CD4-positive, alpha-beta memory T cell (primary cell): Measurements from ENCODE around the gene HIP1R. TPM values are rescaled to one million over a fixed set of nuclear protein-coding genes. Genes with fewer than 3 reads are reported as not detected.

Source experiments
- CTCF ChIA-PET: fragments of 350-600 bp; sonication (Branson Sonifier 250); formaldehyde crosslinking; loops from one replicate; lab custom pipeline; 2021; ENCODE audit warnings: inconsistent platforms; ENCODE audit not compliant: partially characterized antibody; lab: Charles Lee
- POLR2A ChIA-PET: fragments of 350-600 bp; sonication (Branson Sonifier 250); formaldehyde crosslinking; loops from one replicate; lab custom pipeline; 2021; ENCODE audit not compliant: partially characterized antibody; lab: Charles Lee
- DNase-seq, 5 donors: peaks; one replicate each; pipeline versions ENCODE4 v3.0.0 to v3.0.0-alpha.2; 2020 to 2022; ENCODE audit warnings: mixed read lengths in 1 of 5
- H3K27ac ChIP-seq: one replicate; pipeline ENCODE4 v1.7.0; 2013; ENCODE audit warnings: low read depth, low read length
- H3K27me3 ChIP-seq: 2 replicates; pipeline ENCODE4 v1.7.0; 2013; ENCODE audit warnings: mild to moderate bottlenecking, low read length, moderate library complexity; ENCODE audit not compliant: insufficient read depth
- H3K36me3 ChIP-seq: 2 replicates; pipeline ENCODE4 v1.7.0; 2013; ENCODE audit warnings: mild to moderate bottlenecking, low read length, moderate library complexity; ENCODE audit not compliant: insufficient read depth
- H3K4me1 ChIP-seq: 2 replicates; pipeline ENCODE4 v1.7.0; 2013; ENCODE audit warnings: mild to moderate bottlenecking, low read length, moderate library complexity; ENCODE audit not compliant: insufficient read depth
- H3K4me3 ChIP-seq, 2 donors: one replicate each; pipeline ENCODE4 v1.7.0; 2013; ENCODE audit warnings: low read length in 2 of 2, mild to moderate bottlenecking in 1 of 2
- H3K9me3 ChIP-seq, 2 donors: one replicate each; pipeline ENCODE4 v1.7.0; 2013; ENCODE audit warnings: low read length in 2 of 2, control low read depth in 1 of 2; ENCODE audit not compliant: control insufficient read depth in 1 of 2
- H3K27ac Mint-ChIP-seq, 7 donors: one replicate each; pipeline ENCODE4 v1.8.0; 2020 to 2021; ENCODE audit warnings: mixed read lengths in 7 of 7, mild to moderate bottlenecking in 6 of 7, inconsistent platforms in 3 of 7, moderate library complexity in 3 of 7
- H3K27me3 Mint-ChIP-seq, 2 donors: one replicate each; pipeline ENCODE4 v1.8.0; 2020 to 2021; ENCODE audit warnings: mixed read lengths in 2 of 2
- H3K36me3 Mint-ChIP-seq, 2 donors: one replicate each; pipeline ENCODE4 v1.8.0; 2020 to 2021; ENCODE audit warnings: mixed read lengths in 2 of 2, inconsistent platforms in 1 of 2, mild to moderate bottlenecking in 1 of 2
- H3K4me1 Mint-ChIP-seq, 4 donors: one replicate each; pipeline ENCODE4 v1.8.0; 2020 to 2021; ENCODE audit warnings: mixed read lengths in 4 of 4, mild to moderate bottlenecking in 1 of 4
- H3K4me3 Mint-ChIP-seq, 8 donors: one replicate each; pipeline ENCODE4 v1.8.0; 2020 to 2021; ENCODE audit warnings: mixed read lengths in 8 of 8, mild to moderate bottlenecking in 7 of 8, moderate library complexity in 6 of 8, inconsistent platforms in 3 of 8
- H3K9me3 Mint-ChIP-seq, 8 donors: one replicate each; pipeline ENCODE4 v1.8.0; 2020 to 2021; ENCODE audit warnings: mixed read lengths in 8 of 8, mild to moderate bottlenecking in 5 of 8, inconsistent platforms in 3 of 8, moderate library complexity in 1 of 8
- intact Hi-C: fragments of 100-400 bp; cut with micrococcal nuclease; formaldehyde crosslinking; loops from one replicate; pipeline ENCODE4 v1.15.1; 2023
- polyA plus RNA-seq, 2 donors: library from polyadenylated mRNA; unstranded; fragments of 300-500 nt; fragmentation: Illumina TruSeq; gene quantifications; one replicate each; pipeline ENCODE4 v1.2.3, GENCODE V29; 2021
- total RNA-seq, 2 experiments: library from RNA; stranded (reverse); gene quantifications; one replicate each; pipeline ENCODE4 v1.2.3, GENCODE V29; 2021

HIP1R gene
- total and polyA plus RNA-seq, 4 experiments from 2014 or later, result 4.5 to 88.3 (median 49.4) TPM

DNA sequence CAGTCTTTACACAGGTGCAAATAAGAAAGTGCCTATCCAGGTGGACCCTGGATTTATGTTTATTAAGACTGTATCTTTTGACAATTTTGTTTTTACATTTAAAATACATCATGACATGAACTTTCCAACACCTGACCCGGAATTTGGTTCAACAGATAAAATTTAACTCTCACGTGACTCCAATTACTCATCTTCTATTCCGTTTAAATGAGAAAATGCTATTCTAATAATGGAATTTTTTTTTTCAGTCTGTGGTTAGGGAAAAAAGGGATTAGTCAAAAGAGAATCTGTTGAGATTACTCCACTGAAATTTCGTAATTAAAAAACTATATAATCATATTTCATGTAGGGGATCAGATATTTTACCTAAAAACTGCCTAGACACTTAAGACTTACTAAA, 49.6 kb downstream of the HIP1R start:
- no peaks in the 10 kb centered on the region for H3K27me3 Mint-ChIP-seq
- H3K9me3 Mint-ChIP-seq, result no peaks in the 10 kb centered on the region
- no peak overlapping the region for H3K27ac ChIP-seq
- POLR2A ChIA-PET, result interaction anchor here (5.6 to 6.3 kb wide), 2 partner anchors 13 kb away, joined by 29 to 77 read pairs; partner anchors contain the start of gene VPS37B
- no peaks in the 10 kb centered on the region for H3K27me3 ChIP-seq
- no peak for DNase-seq
- H3K4me1 ChIP-seq, result peaks cover 88% of the 10 kb centered on the region
- peaks cover 0 to 9% of the 10 kb centered on the region in 2 donors for H3K36me3 Mint-ChIP-seq
- H3K36me3 ChIP-seq, result no peaks in the 10 kb centered on the region
- H3K4me3 ChIP-seq, result no peak overlapping the region
- peaks cover 58 to 91% (median 77%) of the 10 kb centered on the region in 4 donors for H3K4me1 Mint-ChIP-seq
- peak overlapping the region in 1 of 8 donors; percentile 17 for H3K4me3 Mint-ChIP-seq
- no peaks in the 10 kb centered on the region for H3K9me3 ChIP-seq
- CTCF ChIA-PET, result interaction anchor here (1.0 to 3.4 kb wide), 3 partner anchors 24 to 68 kb away, joined by 3 to 12 read pairs (median 7); no protein-coding TSS in a partner anchor
- intact Hi-C loops, result no loop called here
- peak overlapping the region in 2 of 7 donors; percentile 30 to 87 for H3K27ac Mint-ChIP-seq

DNA sequence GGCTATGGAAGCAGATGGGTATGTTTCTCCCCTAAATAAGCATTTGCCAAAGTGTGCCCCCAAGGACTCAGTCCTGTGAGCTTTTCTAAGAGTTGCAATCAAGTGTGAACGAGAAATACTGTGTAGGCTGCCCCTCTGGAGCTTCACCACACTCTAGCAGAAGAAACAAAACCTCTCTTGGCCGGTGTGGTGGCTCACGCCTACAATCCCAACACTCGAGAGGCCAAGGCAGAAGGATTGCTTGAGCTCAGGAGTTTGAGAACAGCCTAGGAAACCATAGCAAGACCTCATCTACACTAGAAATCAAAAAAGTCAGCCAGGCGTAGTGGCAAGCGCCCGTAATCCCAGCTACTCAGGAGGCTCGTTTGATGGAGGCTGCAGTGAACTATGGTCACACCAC, 50.9 kb downstream of the HIP1R start:
- Mint-ChIP-seq H3K27me3 (no peaks in the 10 kb centered on the region), H3K36me3 (peaks cover 0 to 3% of the 10 kb centered on the region in 2 donors), H3K9me3 (no peaks in the 10 kb centered on the region), H3K4me1 (peaks cover 55 to 91% (median 74%) of the 10 kb centered on the region in 4 donors), H3K4me3 (no peak overlapping the region), H3K27ac (peak overlapping the region in 5 of 7 donors; percentile 22 to 93 (median 72))
- peaks cover 89% of the 10 kb centered on the region for H3K4me1 ChIP-seq
- intact Hi-C loops, result loop anchor here (2.0 kb wide), 1 partner anchor 13 kb away; no protein-coding TSS in a partner anchor
- no peak overlapping the region for H3K4me3 ChIP-seq
- H3K36me3 ChIP-seq, result no peaks in the 10 kb centered on the region
- H3K27ac ChIP-seq, result no peak overlapping the region
- DNase-seq, result no peak
- CTCF ChIA-PET, result interaction anchor here (0.6 to 1.8 kb wide), 4 partner anchors 14 to 352 kb away, joined by 3 to 7 read pairs (median 3); no protein-coding TSS in a partner anchor
- POLR2A ChIA-PET, result interaction anchor here (5.6 to 6.3 kb wide), 2 partner anchors 12 to 15 kb away, joined by 29 to 77 read pairs; partner anchors contain the start of gene VPS37B
- no peaks in the 10 kb centered on the region for H3K9me3 ChIP-seq
- no peaks in the 10 kb centered on the region for H3K27me3 ChIP-seq

DNA sequence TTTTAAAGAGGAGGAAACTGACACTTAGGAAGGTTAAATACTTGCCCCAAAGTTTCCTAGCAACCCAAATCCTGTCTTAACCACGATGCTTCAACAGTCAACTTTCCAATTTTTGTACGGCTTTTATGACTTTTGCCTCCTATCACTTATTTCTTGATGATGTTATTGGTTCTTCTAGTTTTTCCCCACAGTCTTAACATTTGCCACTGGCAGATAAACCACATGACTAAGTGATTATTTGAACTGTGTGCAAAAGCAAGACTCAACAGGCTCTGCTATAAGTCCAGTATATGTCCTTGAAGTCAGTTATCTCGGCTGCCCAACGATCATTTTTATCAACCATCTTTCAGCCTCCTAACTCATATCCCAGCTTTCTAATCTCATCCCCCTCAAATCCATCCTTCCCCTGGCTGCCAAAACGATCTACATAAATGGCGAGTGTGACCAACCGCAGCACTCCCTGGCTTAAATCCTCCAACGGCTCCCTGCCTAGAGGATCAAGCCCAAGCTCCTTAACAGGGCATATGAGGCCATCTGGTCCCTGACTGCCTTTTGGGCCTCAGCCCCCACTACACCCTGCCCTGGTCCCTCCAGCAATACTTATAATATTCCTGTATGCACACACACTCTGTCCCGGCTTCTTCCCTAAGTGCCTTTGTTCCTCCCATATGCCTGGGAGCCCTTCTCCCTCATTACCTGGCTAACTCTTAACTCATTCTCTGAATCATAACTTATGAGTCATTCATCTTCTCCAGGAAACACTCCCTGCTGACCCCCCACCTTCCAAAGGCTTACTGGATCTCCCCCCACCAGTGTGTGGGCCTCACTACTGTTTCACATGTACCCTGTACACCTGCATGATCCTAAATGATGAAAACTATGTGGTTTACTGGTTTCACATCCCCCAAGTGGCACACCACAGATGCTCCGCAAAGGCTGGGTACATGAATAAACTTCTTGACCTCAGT, 51.9 kb downstream of the HIP1R start:
- H3K4me3 ChIP-seq, result no peak overlapping the region

DNA sequence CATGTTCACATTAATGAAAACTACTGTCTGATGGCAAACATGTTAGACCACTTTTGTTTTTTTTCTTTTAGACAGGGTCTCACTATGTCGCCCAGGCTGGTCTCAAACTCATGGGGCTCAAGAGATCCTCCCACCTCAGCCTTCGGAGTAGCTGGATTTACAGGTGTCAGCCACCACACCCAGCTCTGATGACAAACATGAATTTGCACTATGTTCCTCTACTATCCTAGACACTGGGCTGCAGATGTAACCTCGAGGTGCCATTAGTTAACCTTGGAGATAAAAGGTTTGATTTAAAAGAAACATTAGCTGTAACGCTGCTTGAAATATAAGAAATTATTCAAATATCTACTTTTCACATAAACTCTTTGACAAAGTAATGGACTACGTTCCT, 52.6 kb downstream of the HIP1R start:
- CTCF ChIA-PET, result interaction anchor here (1.2 to 3.5 kb wide), 8 partner anchors 8 to 65 kb away, joined by 6 to 14 read pairs (median 8); no protein-coding TSS in a partner anchor
- POLR2A ChIA-PET, result interaction anchor here (0.9 to 6.3 kb wide), 11 partner anchors 9 to 345 kb away, joined by 3 to 77 read pairs (median 6); partner anchors contain the start of genes ABCB9, MPHOSPH9, MTRFR and OGFOD2
- H3K4me1 Mint-ChIP-seq, result peaks cover 62 to 90% (median 75%) of the 10 kb centered on the region in 4 donors
- Histone ChIP-seq H3K36me3 (no peaks in the 10 kb centered on the region), H3K4me3 (peak overlapping the region in 1 of 2 donors; percentile 5), H3K27ac (peak overlapping the region; percentile 77), H3K27me3 (no peaks in the 10 kb centered on the region), H3K9me3 (no peaks in the 10 kb centered on the region), H3K4me1 (peaks cover 88% of the 10 kb centered on the region)
- DNase-seq, result no peak
- intact Hi-C loops, result loop anchor here (1.0 to 2.0 kb wide), 2 partner anchors 7 to 15 kb away; no protein-coding TSS in a partner anchor
- peaks cover 0 to 2% (median 0%) of the 10 kb centered on the region in 8 donors for H3K9me3 Mint-ChIP-seq
- no peaks in the 10 kb centered on the region for H3K27me3 Mint-ChIP-seq
- peaks cover 0 to 6% of the 10 kb centered on the region in 2 donors for H3K36me3 Mint-ChIP-seq
- peak overlapping the region; percentile 93 to 98 (median 98) for H3K27ac Mint-ChIP-seq
- peak overlapping the region; percentile 67 to 94 (median 87) for H3K4me3 Mint-ChIP-seq

More for the DNA sequence above, 51.9 kb downstream of the HIP1R start:
- Histone ChIP-seq H3K27me3 (no peaks in the 10 kb centered on the region), H3K9me3 (no peaks in the 10 kb centered on the region), H3K4me1 (peaks cover 90% of the 10 kb centered on the region), H3K36me3 (no peaks in the 10 kb centered on the region), H3K27ac (peak overlapping the region; percentile 77)
- peak overlapping the region in 7 of 8 donors; percentile 19 to 94 (median 82) for H3K4me3 Mint-ChIP-seq
- CTCF ChIA-PET, result interaction anchor here (0.6 to 3.5 kb wide), 6 partner anchors 10 to 250 kb away, joined by 3 to 14 read pairs (median 8); no protein-coding TSS in a partner anchor
- H3K27me3 Mint-ChIP-seq, result no peaks in the 10 kb centered on the region
- H3K4me1 Mint-ChIP-seq, result peaks cover 61 to 90% (median 75%) of the 10 kb centered on the region in 4 donors
- H3K9me3 Mint-ChIP-seq, result peaks cover 0 to 2% (median 0%) of the 10 kb centered on the region in 8 donors
- intact Hi-C loops, result loop anchor here (1.0 to 2.0 kb wide), 2 partner anchors 8 to 14 kb away; no protein-coding TSS in a partner anchor
- H3K36me3 Mint-ChIP-seq, result peaks cover 0 to 2% of the 10 kb centered on the region in 2 donors
- peak overlapping the region; percentile 93 to 98 (median 98) for H3K27ac Mint-ChIP-seq
- no peak for DNase-seq
- POLR2A ChIA-PET, result interaction anchor here (0.9 to 6.3 kb wide), 6 partner anchors 11 to 346 kb away, joined by 3 to 77 read pairs (median 6); partner anchors contain the start of genes ABCB9, MPHOSPH9, MTRFR and OGFOD2

DNA sequence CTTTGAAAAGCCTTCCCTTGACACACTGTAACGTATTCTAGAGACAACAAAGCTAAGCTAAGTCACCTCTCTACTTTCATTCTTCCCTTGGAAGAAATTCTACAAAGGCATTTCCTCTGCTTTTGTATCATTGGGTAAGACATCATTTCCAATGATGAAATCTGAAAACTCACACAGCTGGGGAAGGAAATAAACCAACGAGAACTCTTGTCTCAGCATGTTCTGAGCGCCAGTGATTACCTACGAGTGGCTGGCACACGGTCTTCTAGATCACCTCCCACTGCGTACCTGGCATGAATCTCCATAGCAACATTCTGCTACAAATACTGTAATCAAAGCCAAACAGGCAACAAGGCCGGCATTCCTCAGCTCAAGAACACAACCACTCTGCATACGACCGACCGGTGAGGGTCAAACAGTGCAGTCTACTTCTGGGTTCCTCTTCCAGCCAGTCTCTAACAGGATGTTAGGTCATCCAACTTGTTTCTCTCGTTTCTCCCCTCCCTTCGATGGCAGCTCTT, 53.0 kb downstream of the HIP1R start:
- Mint-ChIP-seq H3K27ac (peak overlapping the region; percentile 93 to 98 (median 98)), H3K4me3 (peak overlapping the region; percentile 67 to 94 (median 87)), H3K27me3 (no peaks in the 10 kb centered on the region), H3K36me3 (peaks cover under 1 to 6% of the 10 kb centered on the region in 2 donors), H3K4me1 (peaks cover 59 to 88% (median 73%) of the 10 kb centered on the region in 4 donors), H3K9me3 (peaks cover 0 to 2% (median 0%) of the 10 kb centered on the region in 8 donors)
- H3K4me1 ChIP-seq, result peaks cover 87% of the 10 kb centered on the region
- H3K27me3 ChIP-seq, result no peaks in the 10 kb centered on the region
- intact Hi-C loops, result no loop called here
- H3K4me3 ChIP-seq, result peak overlapping the region; percentile 5 to 57
- peak overlapping the region; percentile 77 for H3K27ac ChIP-seq
- H3K36me3 ChIP-seq, result no peaks in the 10 kb centered on the region
- POLR2A ChIA-PET, result interaction anchor here (0.9 to 6.3 kb wide), 12 partner anchors 9 to 345 kb away, joined by 3 to 77 read pairs (median 6); partner anchors contain the start of genes ABCB9, MPHOSPH9, MTRFR and OGFOD2
- CTCF ChIA-PET, result interaction anchor here (1.0 to 3.5 kb wide), 11 partner anchors 8 to 64 kb away, joined by 3 to 14 read pairs (median 8); no protein-coding TSS in a partner anchor
- peak; percentile 72 to 92 (median 86) for DNase-seq
- no peaks in the 10 kb centered on the region for H3K9me3 ChIP-seq

DNA sequence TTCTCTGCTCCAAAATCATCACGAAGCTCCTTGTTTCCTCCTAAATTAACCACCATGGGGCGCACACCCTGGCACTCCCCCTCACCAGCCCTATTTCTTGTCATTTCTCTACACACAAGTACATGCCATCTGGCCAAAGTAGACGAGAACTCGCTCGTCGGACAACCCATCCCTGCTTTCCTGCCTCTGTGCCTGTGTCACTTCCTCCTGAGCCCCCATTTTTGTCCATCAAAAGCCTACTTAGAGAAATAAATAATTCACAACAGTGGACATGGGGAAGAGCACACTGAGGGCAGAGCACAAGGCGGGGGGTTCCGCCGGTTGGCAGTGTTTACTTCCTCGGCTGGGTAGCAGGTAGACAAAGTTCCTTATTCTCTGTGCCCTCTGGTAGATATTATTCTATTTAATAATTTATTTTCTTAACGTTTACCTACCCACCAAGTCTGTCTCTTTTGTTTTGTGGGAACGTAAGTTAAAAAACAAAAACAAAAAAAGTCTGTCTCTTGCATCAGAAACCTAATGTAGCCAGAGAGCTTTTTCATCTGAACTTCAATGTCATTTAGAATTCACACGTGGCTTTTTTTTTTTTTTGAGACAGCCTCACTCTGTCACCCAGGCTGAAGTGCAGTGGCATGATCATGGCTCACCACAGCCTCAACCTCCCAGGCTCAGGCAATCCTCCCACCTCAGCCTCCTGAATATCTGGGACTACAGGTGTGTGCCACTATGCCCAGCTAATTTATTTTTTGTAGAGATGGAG, 54.7 kb downstream of the HIP1R start:
- peak overlapping the region; percentile 73 to 97 (median 93) for H3K27ac Mint-ChIP-seq
- peaks cover 0 to 2% (median 0%) of the 10 kb centered on the region in 8 donors for H3K9me3 Mint-ChIP-seq
- Histone ChIP-seq H3K4me3 (no peak overlapping the region), H3K9me3 (no peaks in the 10 kb centered on the region), H3K27me3 (no peaks in the 10 kb centered on the region), H3K36me3 (no peaks in the 10 kb centered on the region), H3K4me1 (peaks cover 88% of the 10 kb centered on the region), H3K27ac (no peak overlapping the region)
- no peak for DNase-seq
- ChIA-PET CTCF (interaction anchor here (0.7 to 3.5 kb wide), 5 partner anchors 10 to 32 kb away, joined by 3 to 14 read pairs (median 8); no protein-coding TSS in a partner anchor), POLR2A (interaction anchor here (0.6 to 6.3 kb wide), 6 partner anchors 8 to 22 kb away, joined by 3 to 77 read pairs (median 14); partner anchors contain the start of gene VPS37B)
- peak overlapping the region in 7 of 8 donors; percentile 31 to 81 (median 60) for H3K4me3 Mint-ChIP-seq
- H3K36me3 Mint-ChIP-seq, result peaks cover 5 to 10% of the 10 kb centered on the region in 2 donors
- no peaks in the 10 kb centered on the region for H3K27me3 Mint-ChIP-seq
- intact Hi-C loops, result loop anchor here (10.0 kb wide), 1 partner anchor 475 kb away; the partner anchor contains the start of gene SBNO1
- peaks cover 66 to 89% (median 78%) of the 10 kb centered on the region in 4 donors for H3K4me1 Mint-ChIP-seq
